GM18507 (cell line): ENCODE measurements around the gene GGN.
"Not testable (repeated sequence)": the region's sequence is repeated elsewhere in the genome, so short reads cannot be mapped to it uniquely, and the experiment has no call there.

Experiments used
- DNase-seq: peaks from one replicate; pipeline ENCODE4 v3.0.0; 2011; ENCODE audit warnings: low read depth; ENCODE audit not compliant: insufficient read length; ENCODE audit errors: extremely low spot score
- FAIRE-seq: peaks from 2 replicates; lab custom pipeline; 2011; peaks lifted over from hg19 to GRCh38; lab: Jason Lieb, UNC

GGN gene

GRCh38 chr19:38387550-38388348 lies at the start of gene GGN:
GGN (minus strand) TSS chr19:38388034; CDS start chr19:38387261, 773 bp downstream.
- DNase-seq (peak; percentile 74), FAIRE-seq (peak; percentile 76)

GRCh38 chr19:38437295-38437694 lies 49.5 kb upstream of the GGN start:
- DNase-seq = no peak
- no peak for FAIRE-seq

- no peak for FAIRE-seq
- DNase-seq = no peak
Measured at GRCh38 chr19:38434549-38435051, 46.8 kb upstream of the GGN start.

- no peak for FAIRE-seq
Measured at GRCh38 chr19:38433268-38433733, 45.5 kb upstream of the GGN start, which contains the start of gene RYR1. RYR1 (plus strand) TSS chr19:38433691; CDS start chr19:38433830, 139 bp downstream.

GRCh38 chr19:38430931-38431330 lies 43.1 kb upstream of the GGN start:
- no peak for FAIRE-seq

More at GRCh38 chr19:38433268-38433733, 45.5 kb upstream of the GGN start, which contains the start of gene RYR1:
- DNase-seq = peak; percentile 48

GRCh38 chr19:38429811-38430156 lies 42.0 kb upstream of the GGN start:
- DNase-seq (no peak), FAIRE-seq (no peak)

More at GRCh38 chr19:38430931-38431330, 43.1 kb upstream of the GGN start:
- no peak for DNase-seq

GRCh38 chr19:38429055-38429810 lies 41.4 kb upstream of the GGN start:
- FAIRE-seq (no peak), DNase-seq (no peak)

GRCh38 chr19:38427035-38427677 lies 39.3 kb upstream of the GGN start:
- FAIRE-seq = peak; percentile 38
- DNase-seq = not testable (repeated sequence)

- no peak for DNase-seq
Measured at GRCh38 chr19:38425810-38426466, 38.1 kb upstream of the GGN start, which contains the start of gene RASGRP4. RASGRP4 (minus strand) TSS chr19:38426219; CDS start chr19:38426091, 128 bp downstream.

GRCh38 chr19:38425222-38425809 lies 37.5 kb upstream of the GGN start:
- DNase-seq (no peak), FAIRE-seq (no peak)

More at GRCh38 chr19:38425810-38426466, 38.1 kb upstream of the GGN start, which contains the start of gene RASGRP4:
- no peak for FAIRE-seq

GRCh38 chr19:38424272-38424671 lies 36.4 kb upstream of the GGN start:
- no peak for DNase-seq
- no peak for FAIRE-seq

- FAIRE-seq = no peak
- no peak for DNase-seq
Measured at GRCh38 chr19:38422438-38422837, 34.6 kb upstream of the GGN start.

- FAIRE-seq (no peak), DNase-seq (no peak)
Measured at GRCh38 chr19:38421856-38422255, 34.0 kb upstream of the GGN start.

GRCh38 chr19:38420935-38421334 lies 33.1 kb upstream of the GGN start:
- DNase-seq = no peak
- no peak for FAIRE-seq

GRCh38 chr19:38417544-38418506 lies 30.0 kb upstream of the GGN start:
- FAIRE-seq (peak; percentile 88), DNase-seq (no peak)

GRCh38 chr19:38417146-38417543 lies 29.3 kb upstream of the GGN start:
- no peak for DNase-seq
- FAIRE-seq = no peak

GRCh38 chr19:38413416-38413815 lies 25.6 kb upstream of the GGN start:
- DNase-seq = no peak
- no peak for FAIRE-seq

GRCh38 chr19:38412961-38413360 lies 25.1 kb upstream of the GGN start:
- no peak for DNase-seq
- FAIRE-seq = no peak
